CD8-positive, alpha-beta memory T cell (primary cell): ENCODE data around the gene TMEM51. TPM values are rescaled to one million over a fixed set of nuclear protein-coding genes. Genes with fewer than 3 reads are reported as not detected.

Source experiments
- CTCF ChIA-PET: fragments of 350-600 bp; sonication (Branson Sonifier 250); formaldehyde crosslinking; loops from one replicate; lab custom pipeline; 2021; ENCODE audit warnings: antibody characterized with exemption; lab: Charles Lee
- POLR2A ChIA-PET: fragments of 350-600 bp; sonication (Branson Sonifier 250); formaldehyde crosslinking; loops from one replicate; lab custom pipeline; 2021; ENCODE audit warnings: antibody characterized with exemption; lab: Charles Lee
- DNase-seq, 5 donors: peaks; one replicate each; pipeline versions ENCODE4 v3.0.0 to v3.0.0-alpha.2; 2020 to 2022; ENCODE audit warnings: mixed read lengths in 1 of 5
- H3K27ac ChIP-seq: one replicate; pipeline ENCODE4 v1.7.0; 2013; ENCODE audit warnings: low read depth, mild to moderate bottlenecking, low read length, moderate library complexity
- H3K27me3 ChIP-seq: 2 replicates; pipeline ENCODE4 v1.7.0; 2013; ENCODE audit warnings: low read length, mild to moderate bottlenecking; ENCODE audit not compliant: insufficient read depth, poor library complexity, severe bottlenecking
- H3K36me3 ChIP-seq: 2 replicates; pipeline ENCODE4 v1.7.0; 2013; ENCODE audit warnings: mild to moderate bottlenecking, low read length, moderate library complexity; ENCODE audit not compliant: insufficient read depth
- H3K4me1 ChIP-seq: 2 replicates; pipeline ENCODE4 v1.7.0; 2013; ENCODE audit warnings: mild to moderate bottlenecking, low read length, moderate library complexity; ENCODE audit not compliant: insufficient read depth
- H3K4me3 ChIP-seq: 2 replicates; pipeline ENCODE4 v1.7.0; 2013; ENCODE audit warnings: mild to moderate bottlenecking, low read length
- H3K9me3 ChIP-seq: 2 replicates; pipeline ENCODE4 v1.7.0; 2013; ENCODE audit warnings: mild to moderate bottlenecking, low read length
- H3K27ac Mint-ChIP-seq, 8 donors: one replicate each; pipeline ENCODE4 v1.8.0; 2020 to 2021; ENCODE audit warnings: mixed read lengths in 8 of 8, mild to moderate bottlenecking in 6 of 8, inconsistent platforms in 3 of 8, moderate library complexity in 3 of 8
- H3K27me3 Mint-ChIP-seq, 2 donors: one replicate each; pipeline ENCODE4 v1.8.0; 2020 to 2021; ENCODE audit warnings: mixed read lengths in 2 of 2, mild to moderate bottlenecking in 1 of 2, moderate library complexity in 1 of 2
- H3K36me3 Mint-ChIP-seq, 3 donors: one replicate each; pipeline ENCODE4 v1.8.0; 2020 to 2021; ENCODE audit warnings: mixed read lengths in 3 of 3, inconsistent platforms in 1 of 3, mild to moderate bottlenecking in 1 of 3
- H3K4me1 Mint-ChIP-seq, 3 donors: one replicate each; pipeline ENCODE4 v1.8.0; 2020 to 2021; ENCODE audit warnings: mixed read lengths in 3 of 3, inconsistent platforms in 1 of 3, mild to moderate bottlenecking in 1 of 3
- H3K4me3 Mint-ChIP-seq, 7 donors: one replicate each; pipeline ENCODE4 v1.8.0; 2020 to 2021; ENCODE audit warnings: mixed read lengths in 7 of 7, mild to moderate bottlenecking in 6 of 7, moderate library complexity in 4 of 7, inconsistent platforms in 2 of 7
- H3K9me3 Mint-ChIP-seq, 5 donors: one replicate each; pipeline ENCODE4 v1.8.0; 2020 to 2022; ENCODE audit warnings: mixed read lengths in 5 of 5, mild to moderate bottlenecking in 3 of 5, moderate library complexity in 2 of 5, inconsistent platforms in 1 of 5
- polyA plus RNA-seq: library from polyadenylated mRNA; unstranded; fragments of 300-500 nt; fragmentation: Illumina TruSeq; gene quantifications from one replicate; pipeline ENCODE4 v1.2.3, GENCODE V29; 2021
- total RNA-seq, 2 experiments: library from RNA; stranded (reverse); gene quantifications; one replicate each; pipeline ENCODE4 v1.2.3, GENCODE V29; 2021

The TMEM51 gene
- total and polyA plus RNA-seq, 3 experiments from 2014 or later: 0.11 to 0.24 TPM; not detected in 1

GRCh38 chr1:15120251-15120945 is 33.1 kb upstream of the TMEM51 start:
- Mint-ChIP-seq H3K9me3 (no peaks in the 10 kb centered on the region), H3K4me3 (no peak overlapping the region), H3K27me3 (peaks cover 0 to 22% of the 10 kb centered on the region in 2 donors), H3K4me1 (no peaks in the 10 kb centered on the region), H3K36me3 (no peaks in the 10 kb centered on the region), H3K27ac (no peak overlapping the region)
- Histone ChIP-seq H3K4me1 (no peaks in the 10 kb centered on the region), H3K4me3 (no peak overlapping the region), H3K27me3 (no peaks in the 10 kb centered on the region), H3K36me3 (no peaks in the 10 kb centered on the region), H3K27ac (no peak overlapping the region), H3K9me3 (no peaks in the 10 kb centered on the region)
- ChIA-PET CTCF (no interaction called here), POLR2A (no interaction called here)
- no peak for DNase-seq

GRCh38 chr1:15122331-15122730 is 31.2 kb upstream of the TMEM51 start:
- Mint-ChIP-seq H3K4me1 (no peaks in the 10 kb centered on the region), H3K27ac (no peak overlapping the region), H3K4me3 (no peak overlapping the region), H3K27me3 (peaks cover 0 to 18% of the 10 kb centered on the region in 2 donors), H3K36me3 (no peaks in the 10 kb centered on the region), H3K9me3 (no peaks in the 10 kb centered on the region)
- Histone ChIP-seq H3K36me3 (no peaks in the 10 kb centered on the region), H3K9me3 (no peaks in the 10 kb centered on the region), H3K27ac (no peak overlapping the region), H3K4me1 (no peaks in the 10 kb centered on the region), H3K4me3 (no peak overlapping the region), H3K27me3 (no peaks in the 10 kb centered on the region)
- ChIA-PET POLR2A (no interaction called here), CTCF (no interaction called here)
- no peak for DNase-seq

GRCh38 chr1:15123270-15123669 is 30.3 kb upstream of the TMEM51 start:
- Histone ChIP-seq H3K4me3 (no peak overlapping the region), H3K4me1 (no peaks in the 10 kb centered on the region), H3K36me3 (no peaks in the 10 kb centered on the region), H3K9me3 (no peaks in the 10 kb centered on the region), H3K27ac (no peak overlapping the region), H3K27me3 (no peaks in the 10 kb centered on the region)
- no peak for DNase-seq
- no peak overlapping the region for H3K27ac Mint-ChIP-seq
- peaks cover 0 to 22% of the 10 kb centered on the region in 2 donors for H3K27me3 Mint-ChIP-seq
- no peaks in the 10 kb centered on the region for H3K4me1 Mint-ChIP-seq
- H3K36me3 Mint-ChIP-seq: no peaks in the 10 kb centered on the region
- H3K9me3 Mint-ChIP-seq: no peaks in the 10 kb centered on the region
- ChIA-PET CTCF (no interaction called here), POLR2A (no interaction called here)
- H3K4me3 Mint-ChIP-seq: no peak overlapping the region

- no peak overlapping the region for H3K4me3 ChIP-seq
- peaks cover 1 to 22% of the 10 kb centered on the region in 2 donors for H3K27me3 Mint-ChIP-seq
- no peak for DNase-seq
- H3K27ac Mint-ChIP-seq: no peak overlapping the region
- CTCF ChIA-PET: no interaction called here
- no peaks in the 10 kb centered on the region for H3K9me3 ChIP-seq
- H3K36me3 Mint-ChIP-seq: no peaks in the 10 kb centered on the region
- no peaks in the 10 kb centered on the region for H3K9me3 Mint-ChIP-seq
- no peak overlapping the region for H3K4me3 Mint-ChIP-seq
- no peaks in the 10 kb centered on the region for H3K27me3 ChIP-seq
- POLR2A ChIA-PET: no interaction called here
- H3K4me1 ChIP-seq: no peaks in the 10 kb centered on the region
- no peaks in the 10 kb centered on the region for H3K4me1 Mint-ChIP-seq
- no peak overlapping the region for H3K27ac ChIP-seq
- no peaks in the 10 kb centered on the region for H3K36me3 ChIP-seq
These were observed 29.6 kb upstream of the TMEM51 start for GRCh38 chr1:15123925-15124324.

- H3K36me3 Mint-ChIP-seq: no peaks in the 10 kb centered on the region
These were observed 29.0 kb upstream of the TMEM51 start for GRCh38 chr1:15124362-15125100.

GRCh38 chr1:15125101-15125745 is 28.3 kb upstream of the TMEM51 start:
- Mint-ChIP-seq H3K4me3 (no peak overlapping the region), H3K9me3 (peaks cover 0 to 4% (median 0%) of the 10 kb centered on the region in 5 donors), H3K27me3 (peaks cover 1 to 20% of the 10 kb centered on the region in 2 donors), H3K36me3 (no peaks in the 10 kb centered on the region), H3K27ac (no peak overlapping the region), H3K4me1 (no peaks in the 10 kb centered on the region)
- ChIA-PET CTCF (interaction anchor here (0.8 kb wide), 1 partner anchor 179 kb away, joined by 3 read pairs; no protein-coding TSS in a partner anchor), POLR2A (no interaction called here)
- Histone ChIP-seq H3K27ac (no peak overlapping the region), H3K9me3 (no peaks in the 10 kb centered on the region), H3K4me1 (no peaks in the 10 kb centered on the region), H3K27me3 (no peaks in the 10 kb centered on the region), H3K36me3 (no peaks in the 10 kb centered on the region), H3K4me3 (no peak overlapping the region)
- no peak for DNase-seq

More at GRCh38 chr1:15124362-15125100, 29.0 kb upstream of the TMEM51 start:
- Mint-ChIP-seq H3K27me3 (peaks cover 1 to 22% of the 10 kb centered on the region in 2 donors), H3K4me1 (no peaks in the 10 kb centered on the region), H3K4me3 (no peak overlapping the region), H3K27ac (no peak overlapping the region), H3K9me3 (peaks cover 0 to 3% (median 0%) of the 10 kb centered on the region in 5 donors)
- no peaks in the 10 kb centered on the region for H3K9me3 ChIP-seq
- DNase-seq: no peak
- ChIA-PET CTCF (no interaction called here), POLR2A (no interaction called here)
- no peak overlapping the region for H3K4me3 ChIP-seq
- H3K27ac ChIP-seq: no peak overlapping the region
- no peaks in the 10 kb centered on the region for H3K36me3 ChIP-seq
- no peaks in the 10 kb centered on the region for H3K4me1 ChIP-seq
- H3K27me3 ChIP-seq: no peaks in the 10 kb centered on the region

GRCh38 chr1:15128077-15128476 is 25.5 kb upstream of the TMEM51 start:
- no peak overlapping the region for H3K4me3 Mint-ChIP-seq
- POLR2A ChIA-PET: no interaction called here

More at GRCh38 chr1:15128077-15128476, 25.5 kb upstream of the TMEM51 start:
- peaks cover 0 to 4% (median 0%) of the 10 kb centered on the region in 5 donors for H3K9me3 Mint-ChIP-seq
- H3K27ac Mint-ChIP-seq: no peak overlapping the region
- CTCF ChIA-PET: interaction anchor here (0.9 to 2.5 kb wide), 13 partner anchors 9 to 303 kb away, joined by 3 to 24 read pairs (median 6); partner anchors contain the start of gene TMEM51
- Histone ChIP-seq H3K27me3 (no peaks in the 10 kb centered on the region), H3K9me3 (no peaks in the 10 kb centered on the region), H3K27ac (no peak overlapping the region), H3K4me3 (no peak overlapping the region), H3K4me1 (no peaks in the 10 kb centered on the region), H3K36me3 (no peaks in the 10 kb centered on the region)
- H3K27me3 Mint-ChIP-seq: peaks cover 1 to 27% of the 10 kb centered on the region in 2 donors
- DNase-seq: no peak
- H3K36me3 Mint-ChIP-seq: no peaks in the 10 kb centered on the region
- no peaks in the 10 kb centered on the region for H3K4me1 Mint-ChIP-seq
